Stimulated activated CD4-positive, alpha-beta T cell treated with anti-CD3 and anti-CD28 coated beads, Interleukin-15, amount 100 ng/mL, for 48 hours (primary cell): ENCODE data around the gene LAMA5.

ENCODE experiments used
- DNase-seq, 2 donors: peaks; one replicate each; pipeline ENCODE4 v3.0.0-alpha.2; 2020; ENCODE audit warnings: low read depth in 2 of 2

The LAMA5 gene

DNA sequence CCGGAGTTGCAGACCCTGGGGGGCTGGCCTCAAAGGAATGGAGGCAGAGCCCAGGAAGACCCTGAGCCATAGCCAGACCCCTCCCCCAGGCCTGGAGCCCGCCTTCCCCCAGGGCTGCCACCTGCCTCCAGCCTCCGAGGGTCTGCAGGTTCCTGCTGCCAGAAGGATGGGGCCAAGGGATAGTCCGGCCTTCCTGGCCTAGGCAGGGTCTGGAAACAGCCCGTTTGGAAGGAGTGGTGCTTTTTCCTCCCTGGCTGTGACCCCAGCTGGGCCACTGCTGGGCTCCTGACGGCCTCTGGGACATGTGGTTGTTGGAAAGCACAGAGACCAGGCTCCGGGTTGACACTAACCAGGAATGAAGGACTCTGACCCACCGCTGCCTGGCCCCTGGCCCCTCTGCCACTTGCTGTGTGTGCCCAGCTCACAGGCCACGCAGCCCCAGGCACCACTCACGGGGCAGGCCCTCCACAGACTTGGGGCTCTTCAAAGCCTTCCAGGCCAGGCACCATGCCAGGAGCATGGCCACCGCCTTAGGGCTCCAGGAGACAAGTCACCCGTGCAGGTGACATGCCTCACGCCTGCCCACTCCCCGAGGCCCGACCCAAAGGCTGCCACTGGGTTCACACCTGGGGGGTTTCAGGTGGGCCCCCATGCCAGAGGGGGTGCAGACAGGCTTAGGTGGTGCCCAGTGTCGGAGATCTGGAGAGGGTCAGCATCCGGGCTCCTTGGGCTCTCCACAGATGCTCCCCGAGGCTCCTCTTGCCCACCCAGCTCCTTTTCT is 3.9 kb upstream of the LAMA5 start:
- no peak for DNase-seq

DNA sequence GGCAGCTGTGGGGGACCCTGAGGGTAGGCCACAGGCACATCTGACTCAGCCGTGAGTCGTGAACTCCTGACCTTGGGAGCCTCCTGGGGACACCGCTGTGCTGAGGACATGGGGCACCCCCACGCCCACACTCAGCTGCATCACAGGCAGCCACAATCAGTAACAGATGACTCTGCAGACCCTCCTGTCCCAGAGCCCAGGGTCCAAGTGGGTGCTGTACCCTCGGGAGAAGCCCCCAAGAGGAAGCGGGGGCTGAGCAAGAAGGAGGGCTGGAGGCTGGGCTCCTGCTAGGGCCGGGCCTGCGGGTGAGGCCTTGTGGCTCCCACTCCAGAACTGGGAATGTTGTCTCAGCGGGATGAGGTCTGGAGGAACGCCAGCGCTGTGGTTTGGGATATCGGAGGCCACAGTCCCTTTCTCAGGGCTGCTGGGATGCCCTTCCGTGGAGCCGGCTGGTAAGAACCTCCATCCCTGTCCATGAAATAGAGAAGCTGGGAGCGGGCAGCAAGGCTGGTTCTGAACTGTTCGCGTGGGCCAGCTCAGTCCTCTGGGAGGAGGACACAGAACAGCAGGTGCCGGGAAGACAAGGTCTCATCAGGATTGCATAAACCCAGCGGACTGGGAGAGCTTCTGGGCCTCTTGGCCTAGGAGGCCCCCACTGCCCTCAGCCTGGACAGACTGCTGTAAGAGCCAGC is 3.1 kb upstream of the LAMA5 start:
- DNase-seq, result peak; percentile 31 to 43

DNA sequence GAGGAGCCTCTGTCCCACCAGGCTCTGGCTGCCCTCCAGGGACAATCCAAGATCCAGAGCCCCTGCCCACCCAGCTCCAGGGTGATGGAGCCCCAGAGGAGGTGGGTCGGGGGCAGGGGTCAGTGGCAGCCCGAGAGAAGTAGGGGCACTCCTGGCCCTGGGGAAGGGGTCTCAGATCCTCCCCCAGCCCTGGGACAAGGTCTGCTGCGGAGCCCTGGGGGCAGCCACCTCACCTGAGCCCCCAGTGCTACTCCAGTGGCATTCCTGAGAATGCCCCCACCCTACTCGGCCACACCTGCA is 2.7 kb upstream of the LAMA5 start:
- no peak for DNase-seq

DNA sequence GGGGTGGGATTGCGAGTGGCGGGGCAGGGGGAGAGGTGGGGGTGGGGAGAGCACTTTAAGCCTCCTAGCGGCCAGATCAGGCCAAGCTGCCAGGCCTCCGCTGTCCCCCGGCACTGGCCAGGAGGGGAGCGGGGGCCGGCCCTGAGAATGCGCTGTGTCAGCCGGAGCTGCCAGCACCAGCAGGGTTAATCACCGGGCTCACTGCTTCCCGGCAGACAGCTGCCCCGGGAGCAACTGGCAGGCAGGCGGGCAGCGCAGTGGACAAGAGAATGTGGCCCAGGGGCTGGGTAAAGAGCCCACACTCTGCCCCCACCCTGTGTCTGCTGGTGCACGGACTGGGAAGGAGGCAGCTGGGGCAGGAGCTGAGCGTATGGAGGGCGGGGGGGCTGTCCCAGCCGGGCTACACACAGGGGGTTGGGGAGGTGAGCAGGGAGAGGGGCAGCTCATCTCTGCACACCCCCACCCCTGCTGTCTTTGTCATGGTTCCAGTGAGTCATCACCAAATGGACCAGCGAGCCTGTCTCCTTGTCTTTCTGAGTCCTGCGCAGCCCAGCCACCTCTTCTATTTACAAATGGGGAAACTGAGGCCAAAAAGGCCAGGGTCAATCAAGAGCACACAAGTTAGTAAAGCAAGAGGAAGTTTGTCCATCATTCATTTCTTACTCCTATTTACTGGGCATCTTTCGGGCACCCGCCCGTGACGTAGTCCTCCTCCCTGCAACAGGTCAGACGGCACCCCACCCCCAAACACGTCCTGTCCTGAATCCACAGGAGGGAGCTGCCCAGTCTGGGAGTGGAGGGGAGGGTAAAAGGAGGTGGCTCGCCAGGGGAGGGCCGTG is 2.1 kb upstream of the LAMA5 start:
- no peak for DNase-seq

DNA sequence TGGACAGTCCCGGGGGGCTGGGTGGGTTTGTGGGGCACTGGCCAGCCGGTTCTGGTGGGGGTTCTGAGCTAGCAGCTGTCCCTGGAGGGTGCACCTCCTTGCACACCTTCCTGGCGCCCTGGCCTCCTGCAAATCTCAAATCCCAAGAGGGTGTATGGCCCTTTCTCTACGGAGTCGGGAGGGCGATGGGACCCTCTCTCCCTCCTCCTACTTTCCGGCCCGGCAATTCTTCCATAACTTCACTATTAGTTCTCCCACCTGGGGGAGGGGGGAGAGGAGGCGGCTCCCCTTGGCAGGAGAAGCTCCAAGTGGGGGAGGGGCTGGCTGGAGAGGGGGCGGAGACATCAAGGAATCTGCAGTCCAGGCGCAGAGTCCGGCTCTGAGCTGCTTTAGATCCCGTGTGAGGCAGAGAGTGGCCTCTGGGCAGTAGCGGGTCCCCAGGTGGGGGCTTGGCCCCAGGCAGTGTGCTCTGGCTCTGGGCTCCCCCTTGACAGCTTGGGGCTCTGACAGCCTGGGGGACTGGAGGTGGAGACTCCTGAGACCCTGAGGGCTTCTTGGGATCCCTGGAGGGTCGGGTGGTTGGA is 1.4 kb upstream of the LAMA5 start:
- no peak for DNase-seq

DNA sequence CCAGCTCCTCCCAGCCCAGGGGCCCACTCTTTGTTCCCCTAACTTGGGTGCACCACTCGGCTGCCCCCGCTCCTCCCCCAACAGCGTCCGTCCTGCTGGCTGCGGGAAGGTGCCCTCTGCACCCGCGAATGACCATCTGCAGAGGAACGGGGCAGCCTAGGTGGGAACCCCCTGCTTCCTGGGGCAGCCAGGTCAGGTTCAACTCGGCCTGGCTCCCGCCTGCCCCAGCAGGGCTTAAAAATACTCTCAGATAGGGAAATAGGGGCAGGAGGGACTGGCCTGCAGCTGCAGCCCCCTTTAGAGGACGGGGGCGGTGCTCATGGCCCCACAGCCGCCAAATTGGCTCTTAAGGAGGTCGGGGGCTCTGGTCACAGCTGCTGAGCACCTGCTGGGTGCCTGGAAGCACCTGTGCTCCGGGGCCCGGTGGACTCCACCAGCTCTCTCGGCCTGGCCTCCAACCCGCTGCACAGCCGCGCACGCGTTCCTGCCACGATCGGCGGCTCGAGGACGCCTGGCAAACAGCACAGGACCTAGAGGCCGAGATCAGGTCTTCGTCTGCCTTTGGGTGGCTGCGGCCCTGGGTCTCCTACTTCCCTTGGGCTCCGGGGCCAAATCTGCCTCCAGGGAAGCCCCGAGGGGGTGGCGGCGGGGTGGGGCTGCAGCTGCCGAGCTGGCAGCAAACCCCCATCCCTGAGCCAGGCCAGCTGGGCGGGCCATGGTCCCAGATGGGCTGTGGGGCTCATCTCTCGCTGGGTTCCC is 700 bp upstream of the LAMA5 start:
- DNase-seq, result no peak

DNA sequence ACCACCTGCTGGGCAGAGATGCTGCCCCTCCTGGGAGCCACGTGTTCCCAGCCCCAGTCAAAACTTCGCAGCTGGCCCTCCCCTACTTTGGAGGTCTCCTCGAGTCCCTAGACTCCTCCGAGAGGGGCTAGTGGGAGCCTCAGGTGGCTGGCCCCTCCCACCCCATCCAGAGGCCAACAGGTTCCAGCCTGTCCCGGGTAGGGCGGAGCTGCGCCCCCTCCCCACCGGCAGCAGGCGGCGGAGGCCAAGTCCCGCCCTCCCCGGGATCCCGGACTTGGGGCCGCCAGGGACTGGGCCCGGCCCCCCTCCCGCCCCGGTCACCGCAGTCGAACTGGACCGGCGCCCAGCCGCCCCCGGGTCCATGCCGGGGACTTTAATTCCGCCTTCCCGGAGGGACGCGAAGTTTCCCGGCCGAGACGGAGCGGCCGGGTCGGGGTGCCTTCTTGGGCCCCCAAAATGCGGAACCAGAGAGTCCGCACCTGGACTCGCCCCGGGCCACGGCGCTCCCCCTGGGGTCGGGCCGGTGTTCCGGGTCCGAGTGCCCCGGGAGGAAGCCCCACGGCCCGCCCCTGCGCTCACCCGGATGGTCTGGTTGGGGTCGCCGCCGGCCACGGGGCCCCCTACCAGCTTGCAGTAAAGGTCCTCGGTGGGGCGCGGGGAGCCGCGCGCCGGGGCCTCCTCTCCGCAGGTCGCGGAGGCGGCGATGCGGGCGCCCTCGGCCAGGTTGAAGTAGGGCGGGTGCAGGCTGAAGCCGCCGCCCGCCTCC is 559 bp downstream of the LAMA5 start:
- no peak for DNase-seq

DNA sequence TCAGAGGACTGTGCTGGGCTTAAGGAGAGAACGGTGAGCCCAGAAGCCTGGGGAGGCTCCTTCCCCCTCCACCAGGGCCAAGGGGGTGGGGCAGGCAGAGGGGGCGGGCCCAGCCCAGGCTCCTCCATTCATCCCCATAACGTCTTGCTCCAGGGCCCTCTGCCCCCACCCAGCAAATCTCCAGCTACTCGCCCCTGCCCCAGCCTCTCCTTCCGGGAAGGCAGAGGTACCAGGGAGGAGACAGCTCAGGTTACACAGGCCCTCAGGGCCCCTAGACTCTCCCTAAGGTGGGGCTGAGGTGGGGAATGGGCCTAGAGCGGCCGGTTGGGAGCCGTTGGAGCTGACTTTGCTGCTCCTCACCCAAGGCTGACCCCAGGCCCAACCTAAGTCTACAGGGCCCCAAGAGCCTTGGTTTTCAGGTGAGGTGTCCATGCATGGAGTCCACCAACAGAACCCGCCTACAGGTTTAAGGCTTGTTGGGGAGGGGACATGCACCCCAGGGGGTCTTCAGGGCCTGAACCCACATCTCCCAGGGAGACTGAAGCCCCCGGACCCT is 1.2 kb downstream of the LAMA5 start:
- DNase-seq, result no peak

DNA sequence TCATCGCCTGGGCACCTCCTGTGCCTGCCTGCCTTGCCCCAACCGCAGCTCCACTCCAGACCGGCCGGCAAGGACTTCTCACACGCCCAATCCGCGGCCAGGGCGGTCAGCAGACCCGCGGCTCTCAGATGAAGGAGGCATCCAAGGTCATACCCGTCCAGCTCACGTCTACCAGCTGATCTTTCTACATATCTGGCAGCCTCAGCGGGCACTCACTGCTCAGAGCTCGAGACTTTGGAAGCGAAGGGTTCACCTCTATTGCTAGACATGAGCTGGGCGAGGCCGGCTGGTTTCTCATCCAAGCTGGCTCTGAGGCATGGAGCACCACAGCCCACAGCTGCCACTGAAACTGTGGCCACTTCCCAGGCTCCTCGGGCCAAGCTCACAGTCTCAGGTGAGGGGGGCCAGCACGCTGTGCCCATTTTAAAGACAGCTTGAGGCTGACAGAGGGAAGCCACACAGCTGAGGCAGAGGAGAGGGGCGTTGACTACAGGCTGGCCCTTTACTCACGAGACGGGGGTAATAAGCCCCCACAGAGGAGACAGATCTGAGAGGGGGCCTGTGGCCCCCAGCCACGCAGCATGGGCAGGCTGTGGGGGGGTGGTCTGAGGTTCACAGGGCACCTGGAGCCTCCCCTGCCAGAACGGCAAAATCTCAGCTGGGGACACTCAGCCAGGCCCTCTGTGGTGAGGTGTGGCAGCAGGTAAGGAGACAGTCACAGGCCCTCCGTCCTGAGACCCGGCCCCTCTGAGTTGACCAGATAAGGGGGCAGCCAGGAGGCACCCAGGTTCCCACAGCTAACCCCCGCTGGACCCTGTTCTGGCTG is 2.0 kb downstream of the LAMA5 start:
- DNase-seq, result no peak

DNA sequence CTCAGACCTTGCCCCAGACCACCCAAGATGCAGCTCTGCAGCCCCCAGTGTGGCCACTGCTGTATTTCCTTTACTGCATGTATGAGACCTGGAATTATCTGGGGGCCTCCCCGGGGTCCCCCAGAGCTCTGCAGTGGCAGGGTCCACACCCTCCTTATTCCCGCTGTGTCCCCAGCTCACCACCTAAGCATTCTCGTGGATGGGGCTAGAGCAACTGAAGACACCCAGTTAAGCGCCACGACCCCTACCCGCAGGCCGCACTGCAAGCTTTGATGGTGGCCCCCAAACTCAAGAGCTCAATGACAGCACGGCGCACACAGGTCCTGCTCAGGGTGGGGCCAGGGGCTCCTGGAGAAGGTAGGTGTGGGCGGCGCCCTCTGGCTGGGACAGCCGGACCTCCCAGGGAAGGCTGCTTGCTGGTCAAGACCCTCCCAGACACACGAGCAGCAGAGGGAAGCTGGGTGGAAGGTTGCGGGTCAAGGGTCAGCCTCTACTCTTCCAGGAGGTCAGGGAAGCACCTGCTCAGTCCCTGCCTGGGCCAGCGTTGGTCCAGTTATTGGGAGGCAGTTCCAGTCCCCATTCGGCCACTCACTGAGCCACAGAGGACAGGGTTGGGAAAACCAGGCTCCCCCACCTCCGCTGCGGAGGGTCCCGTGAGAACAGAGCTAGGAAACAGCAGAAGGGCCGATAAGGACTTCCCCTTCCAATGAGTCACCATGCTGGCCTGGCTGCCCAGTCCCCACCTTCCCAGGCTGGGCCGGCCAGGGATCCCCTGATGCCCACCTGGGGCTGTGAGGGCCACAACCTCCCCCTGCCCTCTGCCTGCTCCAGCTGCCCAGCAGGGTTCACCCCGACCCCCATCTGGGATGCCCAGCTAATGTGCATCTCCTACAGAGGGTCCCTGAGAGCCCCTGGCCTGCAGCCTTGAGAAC is 2.9 kb downstream of the LAMA5 start:
- DNase-seq, result no peak

DNA sequence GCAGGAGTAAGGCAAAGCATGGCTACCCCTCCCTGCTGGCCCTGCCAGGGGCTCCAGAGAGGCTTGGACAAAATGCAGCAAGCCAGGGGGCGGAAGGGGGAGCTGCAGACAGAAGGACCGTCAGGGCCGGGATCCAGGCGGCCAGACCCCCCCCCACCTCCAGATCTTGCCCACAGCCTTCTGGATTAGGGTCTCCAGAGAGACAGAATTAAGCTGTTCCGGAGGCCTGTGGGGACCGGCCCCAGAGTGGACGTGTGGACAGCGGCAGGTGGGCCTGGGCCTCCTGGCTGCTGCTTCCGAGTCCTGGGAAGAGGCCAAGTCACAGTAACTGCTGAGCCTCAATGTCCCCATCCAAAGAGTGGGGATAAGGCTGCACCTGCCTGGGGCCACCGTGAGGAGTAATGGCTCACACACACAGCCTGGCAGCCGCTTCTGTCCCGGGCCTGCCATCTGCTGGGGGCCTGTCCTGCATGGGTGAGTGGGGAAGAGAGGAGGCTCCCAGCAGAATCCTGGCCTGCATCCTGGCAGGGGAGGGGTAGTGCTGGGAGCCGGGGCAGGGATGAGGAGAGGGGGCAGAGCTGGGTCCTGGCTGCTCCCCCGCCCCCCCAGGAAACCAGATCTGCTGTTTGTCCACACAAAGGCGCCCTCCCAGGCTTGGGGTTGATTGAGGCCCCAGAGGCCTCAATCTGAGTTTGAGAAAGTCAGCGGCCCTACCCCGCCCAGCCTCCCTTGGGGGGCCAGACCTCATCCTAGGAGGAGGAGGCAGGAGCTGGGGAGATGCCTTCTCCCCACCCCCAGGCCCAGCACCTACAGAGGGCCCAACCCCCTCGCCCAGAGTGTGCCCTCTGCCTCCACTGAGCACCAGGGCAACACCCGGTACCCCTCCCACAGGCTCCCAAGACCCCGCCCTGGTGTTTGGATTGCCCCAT is 3.9 kb downstream of the LAMA5 start:
- DNase-seq, result no peak

DNA sequence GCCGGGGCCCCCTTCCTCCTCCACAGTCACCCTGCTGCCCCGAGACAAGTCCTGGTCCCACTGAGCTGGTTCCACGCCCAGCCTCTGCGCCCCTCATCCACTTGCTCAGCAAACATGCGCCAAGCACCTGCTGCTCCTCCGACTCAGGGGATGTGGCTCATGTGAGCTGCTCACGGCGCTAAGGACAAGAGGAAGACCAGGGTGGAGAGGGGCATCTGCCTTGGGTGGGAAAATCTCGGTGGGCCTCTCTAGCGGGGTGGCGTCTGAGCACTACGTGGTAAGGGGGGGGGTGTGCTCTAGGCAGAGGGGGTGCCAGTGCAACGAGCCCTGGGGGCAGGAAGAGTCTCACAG is 4.5 kb downstream of the LAMA5 start:
- no peak for DNase-seq

DNA sequence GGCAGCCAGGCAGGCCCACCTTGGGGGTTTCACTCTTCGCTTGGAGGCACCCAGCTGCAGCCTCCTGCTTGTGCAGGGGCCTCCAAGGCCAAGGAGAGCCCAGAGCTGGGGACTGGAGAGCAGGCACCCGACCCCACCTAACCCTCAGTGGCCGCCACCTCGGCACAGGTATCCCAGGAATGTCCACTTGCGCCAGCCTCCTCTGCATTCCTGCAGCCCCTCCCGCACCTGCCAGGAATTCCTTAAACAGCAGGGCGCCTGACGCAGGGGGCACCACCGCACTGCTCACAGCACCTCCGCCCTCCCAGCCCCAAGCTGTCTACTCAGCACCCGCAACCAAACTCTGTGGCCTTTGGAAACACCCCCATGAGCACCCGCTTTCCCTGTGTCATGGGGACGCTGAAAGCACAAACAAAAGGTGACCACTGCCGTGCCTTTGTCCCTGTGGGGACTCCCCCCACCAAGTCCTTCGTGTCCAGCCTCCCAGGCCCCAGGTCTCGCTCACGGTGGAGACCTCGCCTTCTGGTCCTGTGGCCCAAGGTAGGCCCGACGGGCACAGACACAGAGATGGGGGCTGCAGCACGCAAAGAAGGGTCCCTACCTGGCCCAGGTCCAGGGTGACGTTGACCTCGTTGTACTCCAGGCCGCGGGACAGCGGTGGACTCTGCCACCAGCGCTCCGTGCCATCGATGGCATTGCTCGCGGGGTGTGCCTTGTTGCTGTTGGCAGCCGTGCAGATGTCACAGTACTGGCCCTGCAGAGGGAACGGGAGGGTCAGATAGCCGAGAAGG is 5.1 kb downstream of the LAMA5 start:
- DNase-seq, result no peak

DNA sequence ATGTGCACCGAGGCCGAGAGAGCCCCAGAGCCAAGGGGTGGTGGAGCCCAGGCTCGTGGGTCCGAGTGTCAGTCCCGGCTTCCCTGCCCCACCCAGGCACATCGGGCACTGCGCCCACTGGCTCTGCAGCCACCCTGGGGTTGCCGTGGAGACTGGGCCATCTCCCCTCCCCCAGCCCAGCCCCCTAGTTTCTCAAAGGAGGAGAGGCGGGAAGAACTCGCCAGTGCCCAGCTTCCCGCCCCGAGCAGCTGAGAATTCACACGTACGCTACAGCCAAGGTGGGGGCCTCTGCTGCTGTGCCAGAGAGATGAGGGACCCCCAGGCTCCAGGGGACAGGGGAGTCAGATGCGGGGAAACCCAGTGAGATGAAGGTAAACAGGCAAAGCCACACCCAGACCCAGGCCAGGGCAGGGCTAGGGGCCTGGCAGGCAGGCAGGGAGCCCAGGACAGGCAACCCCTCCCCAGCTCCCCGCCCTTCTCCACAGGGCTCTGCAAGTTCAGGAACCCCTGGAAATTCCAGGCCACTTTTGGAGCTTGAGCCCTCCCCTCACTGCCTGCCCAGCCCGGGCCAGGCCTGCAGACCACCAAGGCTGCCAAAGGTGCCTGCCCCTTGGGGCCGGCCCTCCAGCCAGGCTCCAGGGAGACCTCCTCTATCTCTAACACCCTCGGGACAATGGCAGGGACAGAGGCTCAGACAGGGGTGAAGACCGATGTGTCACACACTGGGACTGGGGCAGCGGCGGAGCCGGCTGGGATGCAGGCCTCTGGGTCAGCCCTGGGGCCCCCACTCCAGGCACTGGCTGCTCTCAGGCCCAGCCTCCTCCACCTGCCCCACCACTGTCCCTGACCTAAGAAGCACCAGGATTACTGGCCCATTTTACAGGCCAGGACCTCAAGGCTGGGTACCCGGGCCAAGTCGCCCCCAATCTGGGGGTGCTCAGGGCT is 6.0 kb downstream of the LAMA5 start:
- DNase-seq, result no peak

DNA sequence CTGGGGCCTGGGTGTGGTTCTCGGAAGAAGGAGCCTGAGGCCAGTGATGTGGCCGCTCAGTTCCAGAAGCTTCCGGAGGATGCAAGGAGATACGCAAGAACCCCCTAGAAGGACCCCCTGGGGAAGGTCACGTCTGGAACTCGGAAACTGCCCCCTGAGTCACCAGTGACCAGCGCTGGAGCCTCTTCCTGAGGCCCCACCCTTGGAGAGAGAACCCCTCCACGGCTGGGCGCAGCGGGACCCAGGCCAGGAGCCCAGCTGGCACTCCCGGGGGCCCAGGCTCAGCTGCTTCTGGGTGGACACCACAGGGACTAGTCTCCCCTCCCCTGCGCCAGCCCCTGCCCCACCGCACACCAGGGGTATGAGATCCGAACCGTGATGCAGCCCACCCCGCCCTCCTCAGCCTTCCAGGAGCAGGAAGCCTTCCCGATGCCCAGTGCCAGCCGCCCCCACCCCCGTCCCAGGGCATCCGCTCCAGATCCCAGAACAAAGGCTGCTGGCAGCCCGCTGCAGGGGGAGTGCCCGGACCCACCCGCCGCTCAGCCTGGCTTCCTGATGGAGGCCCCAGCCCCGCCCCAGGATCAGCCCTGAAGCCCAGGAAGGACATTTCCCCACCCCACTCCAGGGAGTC is 7.5 kb downstream of the LAMA5 start:
- no peak for DNase-seq
